ENCODE results near the gene VNN1.

Gene VNN1

GRCh38 chr6:132713352-132714134, at the start of gene VNN1:
TSS of gene VNN1 (minus strand) at chr6:132714055. CDS start at chr6:132714035, 20 bp downstream.
- Histone ChIP-seq H3K27ac (no peak within 1 kb of the TSS), H3K4me3 (ENCODE audit: low read depth, low read length) (no peak within 1 kb of the TSS), H3K27me3 (replicated peaks) (no peaks in the 10 kb centered on the region), H3K36me3 (replicated peaks) (no peaks in the 10 kb centered on the region)
- DNase-seq: no peak
- in situ Hi-C loops (cut with HindIII; ENCODE audit: low pct_ligation_motif_present, low sequenced_read_pairs): no loop called here
- no peak for TF ChIP-seq CTCF (IDR thresholded peaks at IDR 0.05; ENCODE audit: low read depth, low read length, missing control alignments)

GRCh38 chr6:132763269-132763668, 49.4 kb upstream of the VNN1 start:
- H3K27me3 ChIP-seq (replicated peaks): no peaks in the 10 kb centered on the region
- no peak for TF ChIP-seq CTCF (IDR thresholded peaks at IDR 0.05; ENCODE audit: low read depth, low read length, missing control alignments)
- in situ Hi-C loops (cut with HindIII; ENCODE audit: low pct_ligation_motif_present, low sequenced_read_pairs): no loop called here
- DNase-seq: no peak
- no peak overlapping the region for H3K27ac ChIP-seq
- H3K36me3 ChIP-seq (replicated peaks): no peaks in the 10 kb centered on the region
- no peak overlapping the region for H3K4me3 ChIP-seq (ENCODE audit: low read depth, low read length)

- no peak for DNase-seq
- no peaks in the 10 kb centered on the region for H3K36me3 ChIP-seq (replicated peaks)
- no peak overlapping the region for H3K27ac ChIP-seq
- no peaks in the 10 kb centered on the region for H3K27me3 ChIP-seq (replicated peaks)
- in situ Hi-C loops (cut with HindIII; ENCODE audit: low pct_ligation_motif_present, low sequenced_read_pairs): no loop called here
- no peak for TF ChIP-seq CTCF (IDR thresholded peaks at IDR 0.05; ENCODE audit: low read depth, low read length, missing control alignments)
- H3K4me3 ChIP-seq (ENCODE audit: low read depth, low read length): no peak overlapping the region
Observed at GRCh38 chr6:132760256-132760655, 46.4 kb upstream of the VNN1 start.

- Histone ChIP-seq H3K27ac (no peak overlapping the region), H3K4me3 (ENCODE audit: low read depth, low read length) (no peak overlapping the region), H3K27me3 (replicated peaks) (no peaks in the 10 kb centered on the region), H3K36me3 (replicated peaks) (no peaks in the 10 kb centered on the region)
- no peak for DNase-seq
- in situ Hi-C loops (cut with HindIII; ENCODE audit: low pct_ligation_motif_present, low sequenced_read_pairs): no loop called here
- no peak for TF ChIP-seq CTCF (IDR thresholded peaks at IDR 0.05; ENCODE audit: low read depth, low read length, missing control alignments)
Observed at GRCh38 chr6:132758689-132759088, 44.8 kb upstream of the VNN1 start.

- H3K4me3 ChIP-seq (ENCODE audit: low read depth, low read length): no peak overlapping the region
- DNase-seq: no peak
- in situ Hi-C loops (cut with HindIII; ENCODE audit: low pct_ligation_motif_present, low sequenced_read_pairs): no loop called here
- no peaks in the 10 kb centered on the region for H3K27me3 ChIP-seq (replicated peaks)
- TF ChIP-seq CTCF (IDR thresholded peaks at IDR 0.05; ENCODE audit: low read depth, low read length, missing control alignments): no peak
- no peak overlapping the region for H3K27ac ChIP-seq
- H3K36me3 ChIP-seq (replicated peaks): no peaks in the 10 kb centered on the region
Observed at GRCh38 chr6:132752255-132752654, 38.4 kb upstream of the VNN1 start.

GRCh38 chr6:132751828-132752227, 38.0 kb upstream of the VNN1 start:
- Histone ChIP-seq H3K4me3 (ENCODE audit: low read depth, low read length) (no peak overlapping the region), H3K27me3 (replicated peaks) (no peaks in the 10 kb centered on the region), H3K27ac (no peak overlapping the region), H3K36me3 (replicated peaks) (no peaks in the 10 kb centered on the region)
- in situ Hi-C loops (cut with HindIII; ENCODE audit: low pct_ligation_motif_present, low sequenced_read_pairs): no loop called here
- TF ChIP-seq CTCF (IDR thresholded peaks at IDR 0.05; ENCODE audit: low read depth, low read length, missing control alignments): no peak
- DNase-seq: no peak
